ENCODE measurements around the gene SOX1. TPM values are rescaled to one million over a fixed set of nuclear protein-coding genes. Genes with fewer than 3 reads are reported as not detected.

The SOX1 gene
- total and polyA plus RNA-seq, 10 of the 15 experiments (the other 5 are each of a cell fraction or from before 2014, with no cell fraction given), result not detected

GRCh38 chr13:112034231-112034630, 32.7 kb upstream of the SOX1 start (continued):
- TF ChIP-seq RBBP5 (conservative IDR thresholded peaks at IDR 0.05), result no peak
- no peak for TF ChIP-seq ZBTB33 (IDR thresholded peaks at IDR 0.05)
- no peak for TF ChIP-seq PKNOX1 (IDR thresholded peaks at IDR 0.05)
- no peak for TF ChIP-seq RAD51 (IDR thresholded peaks at IDR 0.05)
- TF ChIP-seq NFYA (IDR thresholded peaks at IDR 0.05; ENCODE audit: borderline replicate concordance, low read depth, low read length), result no peak
- no peak for TF ChIP-seq TBL1XR1 (IDR thresholded peaks at IDR 0.05; ENCODE audit: low read depth, low read length)
- no peak for TF ChIP-seq BACH1 (IDR thresholded peaks at IDR 0.05; ENCODE audit: borderline replicate concordance)
- TF ChIP-seq HSF1 (IDR thresholded peaks at IDR 0.05; ENCODE audit: low read depth, low read length), result no peak

GRCh38 chr13:112034846-112035245, 32.1 kb upstream of the SOX1 start:
- Histone ChIP-seq H3K9ac (ENCODE audit: control insufficient read depth, insufficient read depth, low read length) (no peak overlapping the region), H3K9me3 (replicated peaks; ENCODE audit: control insufficient read depth, insufficient read depth, low read length) (no peaks in the 10 kb centered on the region; the same call in 2 of the 3 replicates), H3K27me3 (replicated peaks in 1 of 2; ENCODE audit: control insufficient read depth in 2 of 2, insufficient read depth in 2 of 2, low read length in 1 of 2) (no peaks in the 10 kb centered on the region), H3K4me2 (ENCODE audit: control insufficient read depth, insufficient read depth) (no peak overlapping the region), H3K79me2 (ENCODE audit: control insufficient read depth, insufficient read depth, low read length) (no peaks in the 10 kb centered on the region), H2AFZ (ENCODE audit: control insufficient read depth, low read depth, low read length) (no peak overlapping the region), H4K20me1 (ENCODE audit: control insufficient read depth, insufficient read depth) (no peaks in the 10 kb centered on the region), H3K4me3 (no peak overlapping the region), H3K27ac (ENCODE audit: control insufficient read depth, insufficient read depth) (no peak overlapping the region), H3K36me3 (ENCODE audit: control insufficient read depth in 2 of 2, insufficient read depth in 2 of 2, low read length in 1 of 2) (no peaks in the 10 kb centered on the region), H3K4me1 (ENCODE audit: control insufficient read depth, insufficient read depth, low read length) (no peaks in the 10 kb centered on the region)
- no peak for TF ChIP-seq USF1 (IDR thresholded peaks at IDR 0.05; ENCODE audit: borderline replicate concordance, extremely low read length, insufficient read depth, low read depth, low read length)
- no peak for TF ChIP-seq KLF5 (IDR thresholded peaks at IDR 0.05; ENCODE audit: partially characterized antibody)
- no peak for TF ChIP-seq NRF1 (conservative IDR thresholded peaks at IDR 0.05; ENCODE audit: low read depth, low read length)
- TF ChIP-seq RELA (IDR thresholded peaks at IDR 0.05; ENCODE audit: borderline replicate concordance, partially characterized antibody), result no peak
- no peak for TF ChIP-seq PKNOX1 (IDR thresholded peaks at IDR 0.05)
- FAIRE-seq, result no peak
- BruUV-seq (replicated peaks), result no TSS peak
- ChIA-PET POLR2A (no interaction called here), CTCF (no interaction called here), RAD21 (ENCODE audit: unreplicated experiment) (no interaction called here), SMC1A (ENCODE audit: uncharacterized antibody, unreplicated experiment) (no interaction called here)
- intact Hi-C loops (cut with micrococcal nuclease; ENCODE audit: unreplicated experiment) (no loop called here), in situ Hi-C loops (cut with MboI) (no loop called here)
- no peak for DNase-seq (ENCODE audit: low read depth, low spot score)
- 14% methylated on average over 6 of the region's 6 CpGs for whole genome bisulfite sequencing (ENCODE audit: insufficient coverage, insufficient replicate concordance, low lambda C conversion rate, missing lambda C conversion rate)
- ATAC-seq, result no peak
